HepG2 (cell line): ENCODE results near the gene SCML1.

Experiments used
- HOXA5 ChIP-seq: sonication (generic); formaldehyde crosslinking; IDR thresholded peaks from 2 replicates; pipeline ENCODE4 v1.4.0; 2020; ENCODE audit warnings: missing genetic modification reagents
- POLR2A ChIP-seq, 2 experiments: IDR thresholded peaks; 2 replicates each; pipeline ENCODE4 v1.6.1; 2011; ENCODE audit warnings: low read depth in 2 of 2, low read length in 2 of 2, mild to moderate bottlenecking in 1 of 2, moderate library complexity in 1 of 2; ENCODE audit not compliant: insufficient read depth in 1 of 2
- TCF7L2 ChIP-seq: IDR thresholded peaks from 2 replicates; pipeline ENCODE4 v1.6.1; 2011; ENCODE audit warnings: mild to moderate bottlenecking, low read depth, low read length, moderate library complexity
- YY1 ChIP-seq: IDR thresholded peaks from 2 replicates; pipeline ENCODE4 v1.6.1; 2011; ENCODE audit warnings: low read length, low read depth, moderate library complexity, mild to moderate bottlenecking; ENCODE audit not compliant: insufficient read depth, insufficient replicate concordance
- ZC3H13 ChIP-seq: sonication (generic); formaldehyde crosslinking; IDR thresholded peaks from 2 replicates; pipeline ENCODE4 v1.8.1; 2023; ENCODE audit warnings: mild to moderate bottlenecking, missing genetic modification reagents, moderate library complexity
- ZNF124 ChIP-seq: sonication (generic); formaldehyde crosslinking; IDR thresholded peaks from 2 replicates; pipeline ENCODE4 v1.4.0; 2020; ENCODE audit warnings: missing genetic modification reagents
- TF ChIP-seq, protein P1 (sequence below): sonication (generic); formaldehyde crosslinking; IDR thresholded peaks from 2 replicates; pipeline ENCODE4 v1.8.0; 2022; ENCODE audit warnings: mild to moderate bottlenecking, missing genetic modification reagents
- TF ChIP-seq, protein P2 (sequence below): sonication (generic); formaldehyde crosslinking; IDR thresholded peaks from 2 replicates; pipeline ENCODE4 v1.5.0; 2020; ENCODE audit warnings: mild to moderate bottlenecking, missing genetic modification reagents, moderate library complexity
- TF ChIP-seq, protein P3 (sequence below): sonication (generic); formaldehyde crosslinking; IDR thresholded peaks from 2 replicates; pipeline ENCODE4 v1.4.0; 2020; ENCODE audit warnings: missing genetic modification reagents
- TF ChIP-seq, protein P4 (sequence below): sonication (generic); formaldehyde crosslinking; IDR thresholded peaks from 2 replicates; pipeline ENCODE4 v1.4.0; 2020; ENCODE audit warnings: low read depth, mild to moderate bottlenecking, missing genetic modification reagents
- TF ChIP-seq, protein P5 (sequence below), 2 experiments: sonication (generic) in 1 of 2; formaldehyde crosslinking in 1 of 2; IDR thresholded peaks; 2 replicates each; pipeline versions ENCODE4 v1.5.1 to v1.6.1; 2011 to 2020; ENCODE audit warnings: borderline replicate concordance in 1 of 2, low read depth in 1 of 2, low read length in 1 of 2, mild to moderate bottlenecking in 1 of 2, missing genetic modification reagents in 1 of 2, moderate library complexity in 1 of 2

DNA sequence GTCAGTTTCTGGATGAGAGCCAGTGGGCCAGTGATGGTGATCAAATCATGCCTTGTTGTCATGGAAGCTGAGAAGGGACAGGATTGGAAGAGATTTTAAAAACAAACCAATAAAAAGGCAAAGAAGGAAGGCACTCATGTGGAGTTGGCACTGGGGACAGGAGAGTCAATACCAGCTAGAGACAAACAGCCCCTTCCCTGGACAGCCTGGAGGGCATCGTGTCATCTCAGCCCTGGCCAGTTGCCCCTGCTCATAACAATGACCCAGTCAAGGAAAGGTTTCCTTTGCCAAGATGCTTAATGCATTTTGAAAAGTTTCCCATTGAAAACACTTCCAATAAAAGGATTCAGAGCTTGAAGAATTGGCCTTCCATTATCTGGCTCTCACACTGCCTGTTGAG is 55.5 kb downstream of the SCML1 start:
- TF ChIP-seq POLR2A (IDR thresholded peaks at IDR 0.05; ENCODE audit: insufficient read depth in 1 of 2, low read depth in 2 of 2, low read length in 2 of 2) (no peak), HOXA5 (CRISPR knock-in tag) (no peak), ZNF124 (no peak), ZC3H13 (CRISPR knock-in tag) (no peak), YY1 (no peak), TCF7L2 (no peak)
- TF ChIP-seq, protein P1, sequence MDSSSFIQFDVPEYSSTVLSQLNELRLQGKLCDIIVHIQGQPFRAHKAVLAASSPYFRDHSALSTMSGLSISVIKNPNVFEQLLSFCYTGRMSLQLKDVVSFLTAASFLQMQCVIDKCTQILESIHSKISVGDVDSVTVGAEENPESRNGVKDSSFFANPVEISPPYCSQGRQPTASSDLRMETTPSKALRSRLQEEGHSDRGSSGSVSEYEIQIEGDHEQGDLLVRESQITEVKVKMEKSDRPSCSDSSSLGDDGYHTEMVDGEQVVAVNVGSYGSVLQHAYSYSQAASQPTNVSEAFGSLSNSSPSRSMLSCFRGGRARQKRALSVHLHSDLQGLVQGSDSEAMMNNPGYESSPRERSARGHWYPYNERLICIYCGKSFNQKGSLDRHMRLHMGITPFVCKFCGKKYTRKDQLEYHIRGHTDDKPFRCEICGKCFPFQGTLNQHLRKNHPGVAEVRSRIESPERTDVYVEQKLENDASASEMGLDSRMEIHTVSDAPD (CRISPR knock-in tag): no peak
- TF ChIP-seq, protein P2, sequence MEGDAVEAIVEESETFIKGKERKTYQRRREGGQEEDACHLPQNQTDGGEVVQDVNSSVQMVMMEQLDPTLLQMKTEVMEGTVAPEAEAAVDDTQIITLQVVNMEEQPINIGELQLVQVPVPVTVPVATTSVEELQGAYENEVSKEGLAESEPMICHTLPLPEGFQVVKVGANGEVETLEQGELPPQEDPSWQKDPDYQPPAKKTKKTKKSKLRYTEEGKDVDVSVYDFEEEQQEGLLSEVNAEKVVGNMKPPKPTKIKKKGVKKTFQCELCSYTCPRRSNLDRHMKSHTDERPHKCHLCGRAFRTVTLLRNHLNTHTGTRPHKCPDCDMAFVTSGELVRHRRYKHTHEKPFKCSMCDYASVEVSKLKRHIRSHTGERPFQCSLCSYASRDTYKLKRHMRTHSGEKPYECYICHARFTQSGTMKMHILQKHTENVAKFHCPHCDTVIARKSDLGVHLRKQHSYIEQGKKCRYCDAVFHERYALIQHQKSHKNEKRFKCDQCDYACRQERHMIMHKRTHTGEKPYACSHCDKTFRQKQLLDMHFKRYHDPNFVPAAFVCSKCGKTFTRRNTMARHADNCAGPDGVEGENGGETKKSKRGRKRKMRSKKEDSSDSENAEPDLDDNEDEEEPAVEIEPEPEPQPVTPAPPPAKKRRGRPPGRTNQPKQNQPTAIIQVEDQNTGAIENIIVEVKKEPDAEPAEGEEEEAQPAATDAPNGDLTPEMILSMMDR (CRISPR knock-in tag): no peak
- TF ChIP-seq, protein P3, sequence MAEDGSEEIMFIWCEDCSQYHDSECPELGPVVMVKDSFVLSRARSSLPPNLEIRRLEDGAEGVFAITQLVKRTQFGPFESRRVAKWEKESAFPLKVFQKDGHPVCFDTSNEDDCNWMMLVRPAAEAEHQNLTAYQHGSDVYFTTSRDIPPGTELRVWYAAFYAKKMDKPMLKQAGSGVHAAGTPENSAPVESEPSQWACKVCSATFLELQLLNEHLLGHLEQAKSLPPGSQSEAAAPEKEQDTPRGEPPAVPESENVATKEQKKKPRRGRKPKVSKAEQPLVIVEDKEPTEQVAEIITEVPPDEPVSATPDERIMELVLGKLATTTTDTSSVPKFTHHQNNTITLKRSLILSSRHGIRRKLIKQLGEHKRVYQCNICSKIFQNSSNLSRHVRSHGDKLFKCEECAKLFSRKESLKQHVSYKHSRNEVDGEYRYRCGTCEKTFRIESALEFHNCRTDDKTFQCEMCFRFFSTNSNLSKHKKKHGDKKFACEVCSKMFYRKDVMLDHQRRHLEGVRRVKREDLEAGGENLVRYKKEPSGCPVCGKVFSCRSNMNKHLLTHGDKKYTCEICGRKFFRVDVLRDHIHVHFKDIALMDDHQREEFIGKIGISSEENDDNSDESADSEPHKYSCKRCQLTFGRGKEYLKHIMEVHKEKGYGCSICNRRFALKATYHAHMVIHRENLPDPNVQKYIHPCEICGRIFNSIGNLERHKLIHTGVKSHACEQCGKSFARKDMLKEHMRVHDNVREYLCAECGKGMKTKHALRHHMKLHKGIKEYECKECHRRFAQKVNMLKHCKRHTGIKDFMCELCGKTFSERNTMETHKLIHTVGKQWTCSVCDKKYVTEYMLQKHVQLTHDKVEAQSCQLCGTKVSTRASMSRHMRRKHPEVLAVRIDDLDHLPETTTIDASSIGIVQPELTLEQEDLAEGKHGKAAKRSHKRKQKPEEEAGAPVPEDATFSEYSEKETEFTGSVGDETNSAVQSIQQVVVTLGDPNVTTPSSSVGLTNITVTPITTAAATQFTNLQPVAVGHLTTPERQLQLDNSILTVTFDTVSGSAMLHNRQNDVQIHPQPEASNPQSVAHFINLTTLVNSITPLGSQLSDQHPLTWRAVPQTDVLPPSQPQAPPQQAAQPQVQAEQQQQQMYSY (CRISPR knock-in tag): no peak
- TF ChIP-seq, protein P4, sequence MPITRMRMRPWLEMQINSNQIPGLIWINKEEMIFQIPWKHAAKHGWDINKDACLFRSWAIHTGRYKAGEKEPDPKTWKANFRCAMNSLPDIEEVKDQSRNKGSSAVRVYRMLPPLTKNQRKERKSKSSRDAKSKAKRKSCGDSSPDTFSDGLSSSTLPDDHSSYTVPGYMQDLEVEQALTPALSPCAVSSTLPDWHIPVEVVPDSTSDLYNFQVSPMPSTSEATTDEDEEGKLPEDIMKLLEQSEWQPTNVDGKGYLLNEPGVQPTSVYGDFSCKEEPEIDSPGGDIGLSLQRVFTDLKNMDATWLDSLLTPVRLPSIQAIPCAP: no peak
- TF ChIP-seq, protein P5, sequence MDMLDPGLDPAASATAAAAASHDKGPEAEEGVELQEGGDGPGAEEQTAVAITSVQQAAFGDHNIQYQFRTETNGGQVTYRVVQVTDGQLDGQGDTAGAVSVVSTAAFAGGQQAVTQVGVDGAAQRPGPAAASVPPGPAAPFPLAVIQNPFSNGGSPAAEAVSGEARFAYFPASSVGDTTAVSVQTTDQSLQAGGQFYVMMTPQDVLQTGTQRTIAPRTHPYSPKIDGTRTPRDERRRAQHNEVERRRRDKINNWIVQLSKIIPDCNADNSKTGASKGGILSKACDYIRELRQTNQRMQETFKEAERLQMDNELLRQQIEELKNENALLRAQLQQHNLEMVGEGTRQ (IDR thresholded peaks at IDR 0.05; ENCODE audit: low read depth, low read length): no peak
- TF ChIP-seq, protein P5 (CRISPR knock-in tag; IDR thresholded peaks at IDR 0.05; ENCODE audit: borderline replicate concordance): no peak
